ENCODE data around the gene UBIAD1.

GRCh38 chr1:11283151-11283550, 10.2 kb downstream of the UBIAD1 start:
- TF ChIP-seq JUN (CRISPR knock-in tag; IDR thresholded peaks at IDR 0.05): no peak
- no peak for TF ChIP-seq USF2 (CRISPR knock-in tag; IDR thresholded peaks at IDR 0.05)
- TF ChIP-seq ZNF671 (CRISPR knock-in tag; IDR thresholded peaks at IDR 0.05): no peak
- no peak for TF ChIP-seq TCF7 (CRISPR knock-in tag; IDR thresholded peaks at IDR 0.05; ENCODE audit: low read depth)
- TF ChIP-seq CTCF (IDR thresholded peaks at IDR 0.05): no peak
- no peak for TF ChIP-seq ETV6 (CRISPR knock-in tag; IDR thresholded peaks at IDR 0.05)
- no peak for TF ChIP-seq MAX (CRISPR knock-in tag; IDR thresholded peaks at IDR 0.05)

Measured in WTC11 (cell line).